OCI-LY7 (cell line): ENCODE results near the gene TLX2.

ENCODE experiments used
- EZH2phosphoT487 ChIP-seq: fragments of 200-600 bp; sonication (generic); IDR thresholded peaks from 2 replicates; pipeline ENCODE4 v1.6.1; 2018; ENCODE audit warnings: low read depth, borderline replicate concordance, mild to moderate bottlenecking, mixed run types, antibody characterized with exemption, low read length, moderate library complexity, mixed read lengths
- TF ChIP-seq, protein P1 (sequence below): fragments of 200-600 bp; sonication (generic); conservative IDR thresholded peaks from 2 replicates; pipeline ENCODE4 v1.5.1; 2014; ENCODE audit warnings: mild to moderate bottlenecking, antibody characterized with exemption, low read length, moderate library complexity, mixed read lengths

DNA sequence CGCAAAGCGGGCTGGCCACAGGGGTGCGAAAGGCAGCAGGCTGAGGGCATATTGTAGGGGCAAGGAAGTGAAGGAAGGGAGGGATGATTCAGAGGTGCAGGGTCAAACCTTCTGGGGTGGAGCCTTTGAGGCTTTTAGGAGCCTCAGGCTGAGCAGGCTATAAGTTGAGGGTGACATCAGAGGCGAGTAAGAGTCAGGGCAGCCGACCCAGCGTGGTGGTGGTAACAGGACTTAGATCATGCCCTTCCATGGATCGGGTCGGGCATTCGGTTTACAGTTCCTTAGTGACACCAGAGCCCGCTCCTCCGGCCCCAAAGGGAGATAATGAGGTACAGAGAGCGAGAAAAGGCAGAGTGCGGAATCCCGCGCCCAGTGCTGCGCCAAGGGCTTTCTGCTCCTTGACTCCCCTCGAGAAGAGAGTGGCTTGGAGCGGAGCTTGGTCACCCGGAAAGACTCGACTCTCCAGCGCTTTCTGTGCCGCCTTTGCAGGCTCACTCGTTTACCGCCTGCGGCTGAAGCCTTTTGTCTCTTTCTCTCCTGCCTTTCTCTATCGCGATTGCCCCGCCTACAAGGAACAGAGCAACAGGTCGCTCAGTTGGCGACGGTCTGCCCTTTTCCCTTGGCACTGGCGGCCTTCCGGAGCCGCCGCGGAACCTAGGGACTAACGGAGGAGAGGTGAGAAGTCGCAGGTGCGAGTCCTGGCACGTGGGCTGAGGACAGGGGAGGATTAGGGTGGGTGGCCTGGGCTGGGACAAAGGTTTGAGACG lies 15.6 kb upstream of the TLX2 start:
- TF ChIP-seq, protein P1, sequence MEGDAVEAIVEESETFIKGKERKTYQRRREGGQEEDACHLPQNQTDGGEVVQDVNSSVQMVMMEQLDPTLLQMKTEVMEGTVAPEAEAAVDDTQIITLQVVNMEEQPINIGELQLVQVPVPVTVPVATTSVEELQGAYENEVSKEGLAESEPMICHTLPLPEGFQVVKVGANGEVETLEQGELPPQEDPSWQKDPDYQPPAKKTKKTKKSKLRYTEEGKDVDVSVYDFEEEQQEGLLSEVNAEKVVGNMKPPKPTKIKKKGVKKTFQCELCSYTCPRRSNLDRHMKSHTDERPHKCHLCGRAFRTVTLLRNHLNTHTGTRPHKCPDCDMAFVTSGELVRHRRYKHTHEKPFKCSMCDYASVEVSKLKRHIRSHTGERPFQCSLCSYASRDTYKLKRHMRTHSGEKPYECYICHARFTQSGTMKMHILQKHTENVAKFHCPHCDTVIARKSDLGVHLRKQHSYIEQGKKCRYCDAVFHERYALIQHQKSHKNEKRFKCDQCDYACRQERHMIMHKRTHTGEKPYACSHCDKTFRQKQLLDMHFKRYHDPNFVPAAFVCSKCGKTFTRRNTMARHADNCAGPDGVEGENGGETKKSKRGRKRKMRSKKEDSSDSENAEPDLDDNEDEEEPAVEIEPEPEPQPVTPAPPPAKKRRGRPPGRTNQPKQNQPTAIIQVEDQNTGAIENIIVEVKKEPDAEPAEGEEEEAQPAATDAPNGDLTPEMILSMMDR = no peak
- peak; percentile 83 for TF ChIP-seq EZH2phosphoT487
